ENCODE data around the gene TSPO.

- no peak for TF ChIP-seq POLR2A (IDR thresholded peaks at IDR 0.05)
- TF ChIP-seq, protein P1, sequence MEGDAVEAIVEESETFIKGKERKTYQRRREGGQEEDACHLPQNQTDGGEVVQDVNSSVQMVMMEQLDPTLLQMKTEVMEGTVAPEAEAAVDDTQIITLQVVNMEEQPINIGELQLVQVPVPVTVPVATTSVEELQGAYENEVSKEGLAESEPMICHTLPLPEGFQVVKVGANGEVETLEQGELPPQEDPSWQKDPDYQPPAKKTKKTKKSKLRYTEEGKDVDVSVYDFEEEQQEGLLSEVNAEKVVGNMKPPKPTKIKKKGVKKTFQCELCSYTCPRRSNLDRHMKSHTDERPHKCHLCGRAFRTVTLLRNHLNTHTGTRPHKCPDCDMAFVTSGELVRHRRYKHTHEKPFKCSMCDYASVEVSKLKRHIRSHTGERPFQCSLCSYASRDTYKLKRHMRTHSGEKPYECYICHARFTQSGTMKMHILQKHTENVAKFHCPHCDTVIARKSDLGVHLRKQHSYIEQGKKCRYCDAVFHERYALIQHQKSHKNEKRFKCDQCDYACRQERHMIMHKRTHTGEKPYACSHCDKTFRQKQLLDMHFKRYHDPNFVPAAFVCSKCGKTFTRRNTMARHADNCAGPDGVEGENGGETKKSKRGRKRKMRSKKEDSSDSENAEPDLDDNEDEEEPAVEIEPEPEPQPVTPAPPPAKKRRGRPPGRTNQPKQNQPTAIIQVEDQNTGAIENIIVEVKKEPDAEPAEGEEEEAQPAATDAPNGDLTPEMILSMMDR (IDR thresholded peaks at IDR 0.05) = no peak
Measured at GRCh38 chr22:43158778-43159483, 7.6 kb downstream of the TSPO start.
